Stimulated activated CD4-positive, alpha-beta T cell treated with anti-CD3 and anti-CD28 coated beads, TNF-alpha, amount 100 ng/mL, for 24 hours (primary cell): ENCODE data around the gene MYO1D.
A peak's percentile ranks its signal among the peaks of the same experiment; 100 is the strongest.
"Not testable (repeated sequence)": the region's sequence is repeated elsewhere in the genome, so short reads cannot be mapped to it uniquely, and the experiment has no call there.

Experiments
- DNase-seq, 3 experiments: peaks; one replicate each; pipeline ENCODE4 v3.0.0-alpha.2; 2020; ENCODE audit warnings: low read depth in 3 of 3

Gene MYO1D

GRCh38 chr17:32673964-32674363, 203.0 kb downstream of the MYO1D start:
- no peak for DNase-seq

DNA sequence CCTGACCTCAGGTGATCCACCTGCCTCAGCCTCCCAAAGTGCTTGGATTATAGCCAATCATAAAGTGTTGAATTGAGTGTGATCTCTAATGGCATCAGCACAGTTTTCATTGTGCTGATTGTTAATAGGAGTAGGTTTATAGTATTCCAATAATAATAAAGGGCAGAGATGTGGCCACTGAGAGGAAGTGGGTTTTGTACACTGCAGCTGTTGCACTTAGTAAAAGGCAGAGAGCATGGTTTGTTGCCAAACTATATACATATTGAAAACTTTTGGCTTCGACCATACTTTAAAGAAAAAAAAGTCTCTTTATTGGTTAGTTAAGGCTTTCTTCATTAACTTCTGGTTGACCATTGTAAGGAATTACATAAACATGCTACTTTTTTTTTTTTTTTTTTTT, 204.2 kb downstream of the MYO1D start:
- no peak for DNase-seq

DNA sequence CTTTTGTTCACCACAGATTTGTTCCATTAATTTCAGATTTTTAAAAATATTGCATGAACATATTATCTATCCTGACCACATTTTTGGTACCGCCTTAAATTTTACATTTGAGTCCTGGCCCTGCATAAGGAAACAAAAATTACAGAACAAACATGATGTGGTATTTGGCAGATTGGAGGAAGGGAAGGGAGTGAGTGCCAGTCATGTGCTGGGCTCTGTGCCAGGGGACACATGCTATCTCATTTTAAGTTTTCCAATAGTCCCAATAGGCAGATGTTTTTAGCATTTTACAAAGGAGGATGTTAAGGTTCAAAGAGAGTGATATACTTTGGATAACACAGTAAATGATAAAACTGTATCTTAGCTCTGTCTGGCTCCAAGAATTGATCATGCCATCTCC, 205.0 kb downstream of the MYO1D start:
- DNase-seq: no peak

DNA sequence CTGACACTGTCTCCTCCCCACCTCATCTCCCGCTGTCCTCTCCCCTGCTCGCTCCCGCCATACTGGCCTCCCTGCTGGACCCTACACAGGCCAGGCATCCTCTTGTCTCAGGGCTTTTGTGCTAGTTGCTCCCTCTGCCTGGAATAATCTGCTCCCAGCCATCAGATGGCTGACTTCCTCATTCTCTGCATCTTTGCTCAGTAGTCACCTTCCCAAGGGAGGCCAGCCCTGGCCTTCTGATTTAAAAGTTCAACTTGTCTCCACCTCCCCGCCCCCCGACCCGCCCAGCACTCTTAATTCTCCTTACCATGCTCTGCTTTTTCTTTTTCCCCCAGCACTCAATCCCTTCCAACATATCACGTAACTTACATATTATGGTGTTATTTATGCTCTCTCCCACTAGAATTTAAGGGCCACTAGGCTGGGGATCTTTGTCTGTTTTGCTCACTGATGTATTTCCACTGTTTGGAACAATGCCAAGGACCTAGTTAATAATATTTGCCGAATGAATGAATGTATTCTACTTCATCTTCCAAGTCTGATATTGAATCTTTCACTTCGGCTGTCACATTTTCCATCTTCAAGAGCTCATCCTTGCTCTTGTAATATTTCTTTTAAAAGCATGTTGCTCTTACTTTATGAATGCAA, 211.9 kb downstream of the MYO1D start:
- DNase-seq: no peak

- no peak for DNase-seq
Measured at GRCh38 chr17:32660496-32660985, 216.4 kb downstream of the MYO1D start.

DNA sequence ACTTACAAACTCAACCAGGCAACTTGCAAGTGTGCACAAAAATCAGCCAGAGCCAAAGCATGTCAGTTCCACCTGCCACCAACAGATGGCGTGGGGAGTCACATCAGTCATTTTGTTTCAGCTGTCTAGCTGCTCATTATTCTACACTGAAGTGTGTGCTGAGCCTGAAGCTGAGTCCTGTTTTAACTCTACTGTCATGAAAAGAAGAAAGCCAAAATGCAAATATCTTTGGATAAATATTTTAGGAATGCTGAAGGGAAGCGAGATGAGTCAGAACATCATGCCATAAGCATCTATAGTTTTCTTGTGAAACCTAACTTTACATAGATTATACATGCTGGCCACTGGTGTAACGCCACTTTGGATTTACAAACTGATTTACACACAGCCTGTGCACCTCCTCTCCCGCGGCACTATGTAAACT, 217.5 kb downstream of the MYO1D start:
- peak; percentile 37 to 66 (median 44) for DNase-seq

DNA sequence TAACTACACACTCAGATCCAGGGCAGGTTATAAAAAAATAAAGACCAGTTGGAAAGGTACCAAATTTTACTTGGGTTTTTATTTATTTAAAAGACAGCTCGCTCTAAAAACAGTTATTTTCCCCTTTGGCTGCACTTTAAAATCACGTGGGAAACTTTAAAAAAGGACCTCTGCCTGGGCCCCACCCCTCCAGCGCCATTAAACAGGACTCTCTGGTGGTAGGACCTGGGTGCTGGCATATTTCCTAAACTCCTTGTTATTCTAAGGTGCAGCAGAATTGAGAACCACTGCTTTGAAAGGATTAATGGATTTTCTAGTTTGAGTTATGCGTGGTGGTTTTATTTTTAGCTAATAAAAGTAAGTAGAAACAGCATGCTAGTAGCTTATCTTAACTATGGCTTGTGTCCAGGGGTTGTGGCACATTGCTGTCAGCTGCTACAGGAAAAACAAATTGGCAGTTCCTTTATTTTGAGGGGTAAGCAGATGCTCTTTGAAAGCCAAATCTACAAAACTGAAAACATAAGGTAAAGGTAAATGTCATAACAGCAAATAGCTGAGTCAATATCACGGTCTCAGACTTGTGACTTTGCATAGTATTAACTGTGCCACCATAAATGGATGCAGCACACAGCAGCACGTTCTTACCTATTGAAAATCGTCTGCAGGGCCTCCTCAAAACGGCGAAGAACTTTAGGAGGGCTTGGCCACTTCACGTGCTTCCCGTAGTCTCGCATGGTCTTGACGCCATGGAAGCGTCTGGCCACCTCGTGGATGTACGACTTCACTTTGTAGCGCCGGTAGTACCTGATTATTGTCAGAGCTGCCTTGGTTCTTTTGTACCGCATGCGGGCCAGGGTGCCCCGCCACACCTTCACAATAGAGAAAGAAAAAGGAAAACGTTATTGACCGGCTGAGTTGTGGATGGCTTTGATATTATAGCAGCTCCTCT, 218.2 kb downstream of the MYO1D start:
- DNase-seq: no peak

- DNase-seq: no peak
Measured at GRCh38 chr17:32656886-32657285, 220.0 kb downstream of the MYO1D start.

DNA sequence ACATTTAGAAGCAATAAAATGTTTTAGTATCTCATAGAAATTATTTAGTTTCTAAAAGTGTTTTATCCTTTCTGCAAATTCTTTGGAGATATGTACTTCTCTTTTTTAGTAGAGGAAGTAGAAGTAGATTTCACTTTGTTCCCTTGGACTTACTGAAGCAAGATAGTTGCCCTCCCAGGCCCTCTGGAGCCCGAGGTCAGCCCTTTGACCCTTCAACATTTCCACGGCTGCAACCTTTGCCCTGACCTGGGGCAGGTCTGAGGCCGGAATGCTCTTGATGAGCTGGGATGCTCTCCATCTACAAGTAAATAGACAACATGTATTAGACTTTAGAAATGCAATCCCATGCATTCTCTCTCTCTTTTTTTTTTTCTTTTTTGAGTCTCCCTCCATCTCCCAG, 222.6 kb downstream of the MYO1D start:
- no peak for DNase-seq

- DNase-seq: no peak
Measured at GRCh38 chr17:32651084-32651483, 225.8 kb downstream of the MYO1D start.

- DNase-seq: no peak
Measured at GRCh38 chr17:32648450-32648849, 228.5 kb downstream of the MYO1D start.

DNA sequence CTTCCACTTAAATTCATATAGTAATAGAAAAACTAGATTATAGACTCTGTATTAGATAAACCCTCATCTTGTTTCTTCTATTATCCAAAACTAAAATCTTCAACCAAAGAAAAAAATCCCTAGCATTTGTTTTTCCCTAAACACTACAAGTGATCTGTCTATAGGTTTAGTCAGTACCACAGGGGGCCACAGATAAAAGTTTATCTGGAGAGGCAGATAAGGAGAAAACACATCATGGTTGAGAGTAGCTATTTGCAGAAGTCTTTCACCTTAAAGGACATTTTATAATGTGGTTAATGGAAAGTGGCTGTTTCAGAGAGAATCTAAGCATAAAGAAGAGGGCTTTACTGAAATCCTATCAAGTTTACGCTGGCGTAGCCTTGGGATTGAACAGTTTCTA, 230.0 kb downstream of the MYO1D start:
- DNase-seq: no peak

- DNase-seq: not testable (repeated sequence)
Measured at GRCh38 chr17:32641514-32641913, 235.4 kb downstream of the MYO1D start.

DNA sequence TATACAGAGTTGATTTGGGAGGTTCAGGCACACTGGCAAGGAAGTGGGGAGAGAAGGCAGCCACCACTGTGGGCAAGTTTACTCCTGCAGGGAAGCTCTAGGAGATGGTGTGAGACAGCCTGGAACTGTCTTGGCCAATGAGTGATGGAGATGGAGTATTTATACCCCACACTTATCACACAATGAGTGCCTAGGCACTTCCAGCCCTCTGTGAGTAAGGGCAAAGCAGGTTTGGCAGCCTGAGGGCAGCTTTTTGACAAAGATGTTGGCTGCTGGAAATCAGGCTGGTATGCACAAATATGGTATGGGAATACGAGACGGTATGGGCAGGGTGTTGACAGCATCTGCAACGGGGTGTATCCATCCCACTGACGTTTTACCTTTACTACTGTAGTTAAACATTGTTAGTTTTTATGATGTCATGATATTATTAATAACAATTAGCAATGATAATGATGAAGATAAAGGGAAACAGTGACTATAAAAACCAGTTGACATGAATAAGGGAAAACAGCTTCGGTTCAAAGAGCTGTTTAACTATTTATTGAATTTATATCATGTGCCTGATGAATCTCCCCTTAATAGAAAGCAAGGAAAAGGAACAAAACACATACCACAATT, 240.2 kb downstream of the MYO1D start:
- no peak for DNase-seq

DNA sequence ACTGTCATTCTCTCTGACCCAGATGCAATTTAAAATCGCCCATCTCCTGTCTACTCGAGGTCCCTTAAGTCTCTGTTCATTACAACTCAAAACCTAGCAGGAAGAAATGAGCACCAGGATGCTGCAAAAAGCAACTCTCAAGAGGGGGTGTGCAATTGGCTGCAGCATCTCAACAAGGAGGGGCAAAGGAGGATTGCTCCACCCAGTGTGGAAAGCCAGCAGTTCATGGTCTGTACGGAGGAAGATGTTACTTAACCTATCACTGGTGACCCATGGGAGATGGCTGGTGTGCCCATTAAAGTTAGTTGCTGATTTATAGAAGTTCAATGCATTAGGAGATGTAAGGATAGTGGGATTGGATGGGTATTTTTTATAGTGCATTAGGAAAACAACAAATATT, 242.8 kb downstream of the MYO1D start:
- no peak for DNase-seq

- DNase-seq: no peak
Measured at GRCh38 chr17:32631341-32632096, 245.4 kb downstream of the MYO1D start.

- no peak for DNase-seq
Measured at GRCh38 chr17:32629563-32630190, 247.2 kb downstream of the MYO1D start.

GRCh38 chr17:32628271-32629044, 248.5 kb downstream of the MYO1D start:
- no peak for DNase-seq

DNA sequence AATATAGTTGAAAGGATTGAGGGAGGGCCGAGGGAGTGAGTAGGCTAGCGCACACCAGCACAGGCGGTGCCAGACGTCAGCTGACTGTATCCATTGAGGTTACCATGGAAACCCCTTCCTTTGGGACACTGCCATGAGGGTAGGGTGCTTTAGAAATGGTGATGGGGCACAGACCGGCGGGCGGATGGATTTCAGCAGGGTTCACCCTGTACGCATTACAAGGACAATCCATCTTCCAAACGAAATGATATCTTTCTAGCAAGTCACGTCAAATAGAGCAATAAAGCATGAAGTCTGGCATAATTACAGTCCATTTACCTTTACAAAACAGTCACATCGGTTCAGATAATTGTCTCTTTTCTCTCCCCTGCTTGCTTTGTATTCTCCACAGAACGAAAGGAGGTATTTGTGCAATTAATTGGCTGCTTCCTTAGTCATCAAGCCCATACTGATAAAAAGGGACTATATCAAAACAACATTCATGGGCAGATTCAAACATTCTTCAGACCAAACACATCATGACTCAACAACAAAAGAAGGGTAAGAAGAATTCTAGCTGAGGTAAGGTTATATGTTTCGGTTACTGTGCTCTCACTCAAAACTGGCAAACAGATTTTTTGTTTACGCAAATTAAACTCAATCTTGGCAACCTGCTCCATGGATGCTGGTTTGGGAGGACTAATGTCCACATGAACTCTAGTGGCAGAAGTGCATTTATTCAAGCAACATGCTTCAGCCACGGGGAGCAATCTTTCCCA, 249.5 kb downstream of the MYO1D start:
- DNase-seq: no peak

GRCh38 chr17:32626379-32626791, 250.5 kb downstream of the MYO1D start:
- no peak for DNase-seq
